GM12878 (cell line): ENCODE measurements around the gene DCTN2. TPM values are rescaled to one million over a fixed set of nuclear protein-coding genes. Genes with fewer than 3 reads are reported as not detected.

Experiments
- ATAC-seq: fragments of 200-7000 bp; cut with Tn5 transposase; 3 replicates; pipeline ENCODE4 v1.9.1; 2020; ENCODE audit warnings: mild to moderate bottlenecking, moderate library complexity
- BruUV-seq: library from RNA; stranded (reverse); fragments of 400-500 nt; replicated peaks from 2 replicates; lab custom pipeline; 2021; lab: Mats Ljungman, UMichigan
- CTCF ChIA-PET: fragments of 300-600 bp; sonication (Branson Sonifier 250); formaldehyde crosslinking; extraction: SDS; loops from one replicate; lab custom pipeline; 2021; ENCODE audit warnings: inconsistent platforms; lab: Yijun Ruan, JAX
- POLR2A ChIA-PET: fragments of 350-600 bp; formaldehyde crosslinking; extraction: SDS; loops from one replicate; lab custom pipeline; 2021; ENCODE audit warnings: inconsistent platforms; lab: Charles Lee
- RAD21 ChIA-PET: fragments of 300-600 bp; sonication (Branson Sonifier 250); formaldehyde crosslinking; loops from one replicate; lab custom pipeline; 2023; ENCODE audit warnings: antibody characterized with exemption; ENCODE audit not compliant: unreplicated experiment; lab: Charles Lee
- SMC1A ChIA-PET: fragments of 300-600 bp; sonication (Branson Sonifier 250); formaldehyde crosslinking; loops from one replicate; lab custom pipeline; 2023; ENCODE audit not compliant: unreplicated experiment, uncharacterized antibody; lab: Charles Lee
- DNase-seq: peaks from one replicate; pipeline ENCODE4 v3.0.0-alpha.2; 2011; ENCODE audit warnings: low read depth, low spot score
- FAIRE-seq: peaks from 3 replicates; lab custom pipeline; 2011; peaks lifted over from hg19 to GRCh38; lab: Jason Lieb, UNC
- H2AFZ ChIP-seq: 2 replicates; pipeline ENCODE4 v1.6.0; 2011; ENCODE audit warnings: low read depth, low read length, control low read depth; ENCODE audit not compliant: control insufficient read depth
- H3K27ac ChIP-seq: 2 replicates; pipeline ENCODE4 v1.5.1; 2011; ENCODE audit warnings: control low read depth; ENCODE audit not compliant: control insufficient read depth, insufficient read depth
- H3K27me3 ChIP-seq, 2 experiments: replicated peaks in 1 of 2; 2 replicates each; pipeline versions ENCODE4 v1.6.0 to v1.6.1; 2011; ENCODE audit warnings: low read length in 1 of 2; ENCODE audit not compliant: control insufficient read depth in 2 of 2, insufficient read depth in 2 of 2
- H3K36me3 ChIP-seq, 2 experiments: 2 replicates each; pipeline ENCODE4 v1.5.1; 2011; ENCODE audit warnings: low read length in 1 of 2; ENCODE audit not compliant: control insufficient read depth in 2 of 2, insufficient read depth in 2 of 2
- H3K4me1 ChIP-seq: 2 replicates; pipeline ENCODE4 v1.6.1; 2011; ENCODE audit warnings: mild to moderate bottlenecking, low read length, moderate library complexity, mixed read lengths; ENCODE audit not compliant: control insufficient read depth, insufficient read depth
- H3K4me2 ChIP-seq: 2 replicates; pipeline ENCODE4 v1.6.0; 2011; ENCODE audit warnings: control low read depth; ENCODE audit not compliant: control insufficient read depth, insufficient read depth
- H3K4me3 ChIP-seq: fragments of 200-600 bp; sonication (generic); 2 replicates; pipeline ENCODE4 v1.5.1; 2016
- H3K79me2 ChIP-seq: 2 replicates; pipeline ENCODE4 v1.6.0; 2011; ENCODE audit warnings: low read length; ENCODE audit not compliant: control insufficient read depth, insufficient read depth
- H3K9ac ChIP-seq: 2 replicates; pipeline ENCODE4 v1.8.0; 2011; ENCODE audit warnings: low read length, control low read depth, mixed read lengths; ENCODE audit not compliant: control insufficient read depth, insufficient read depth
- H3K9me3 ChIP-seq: replicated peaks from 3 replicates; pipeline ENCODE4 v1.5.1; 2011; ENCODE audit warnings: mild to moderate bottlenecking, low read length; ENCODE audit not compliant: control insufficient read depth, insufficient read depth
- H4K20me1 ChIP-seq: 2 replicates; pipeline ENCODE4 v1.6.0; 2011; ENCODE audit not compliant: control insufficient read depth, insufficient read depth
- CBX5 ChIP-seq: sonication (generic); IDR thresholded peaks from 2 replicates; pipeline ENCODE4 v1.6.1; 2016; ENCODE audit warnings: low read depth, moderate library complexity, mild to moderate bottlenecking, inconsistent platforms
- CREM ChIP-seq: IDR thresholded peaks from 2 replicates; pipeline ENCODE4 v1.6.1; 2014; ENCODE audit warnings: antibody characterized with exemption, low read depth
- EP300 ChIP-seq, 2 experiments: fragments of 150-350 bp in 1 of 2; IDR thresholded peaks; 2 replicates each; pipeline ENCODE4 v1.6.1; 2011 to 2012; ENCODE audit warnings: low read depth in 2 of 2, low read length in 2 of 2, borderline replicate concordance in 1 of 2, improper control_type of control experiment in 1 of 2, inconsistent platforms in 1 of 2; ENCODE audit not compliant: control insufficient read depth in 1 of 2
- FOXM1 ChIP-seq: IDR thresholded peaks from 2 replicates; pipeline ENCODE4 v1.6.1; 2012; ENCODE audit warnings: low read depth, mild to moderate bottlenecking, inconsistent platforms, low read length, moderate library complexity
- GATAD2B ChIP-seq: fragments of 450-650 bp; conservative IDR thresholded peaks from 2 replicates; pipeline ENCODE4 v1.6.1; 2017; ENCODE audit warnings: low read depth, mild to moderate bottlenecking, moderate library complexity
- HCFC1 ChIP-seq: fragments of 150-350 bp; IDR thresholded peaks from 2 replicates; pipeline ENCODE4 v1.6.1; 2014; ENCODE audit warnings: low read length
- KAT2A ChIP-seq: conservative IDR thresholded peaks from 2 replicates; pipeline ENCODE4 v1.6.1; 2011; ENCODE audit warnings: low read depth, low read length; ENCODE audit not compliant: control insufficient read depth
- NBN ChIP-seq: fragments of 450-650 bp; IDR thresholded peaks from 2 replicates; pipeline ENCODE4 v1.6.1; 2016
- NR2C1 ChIP-seq: fragments of 450-650 bp; IDR thresholded peaks from 2 replicates; pipeline ENCODE4 v1.6.1; 2017; ENCODE audit warnings: antibody characterized with exemption, mild to moderate bottlenecking, moderate library complexity
- POLR2A ChIP-seq: IDR thresholded peaks from 2 replicates; pipeline ENCODE4 v1.6.1; 2011; ENCODE audit warnings: low read depth, mild to moderate bottlenecking, low read length
- STAT1 ChIP-seq: fragments of 450-650 bp; conservative IDR thresholded peaks from 2 replicates; pipeline ENCODE4 v1.6.1; 2014; ENCODE audit warnings: antibody characterized with exemption, mild to moderate bottlenecking
- TAF1 ChIP-seq: IDR thresholded peaks from 2 replicates; pipeline ENCODE4 v1.6.1; 2011; ENCODE audit warnings: mild to moderate bottlenecking, low read depth, low read length, borderline replicate concordance
- YBX1 ChIP-seq: fragments of 450-650 bp; IDR thresholded peaks from 2 replicates; pipeline ENCODE4 v1.6.1; 2016; ENCODE audit warnings: antibody characterized with exemption
- ZZZ3 ChIP-seq: IDR thresholded peaks from 2 replicates; pipeline ENCODE4 v1.6.1; 2011; ENCODE audit warnings: low read depth; ENCODE audit not compliant: control insufficient read depth, insufficient read length
- WGBS: methylation state at CpG from one replicate; pipeline ENCODE4 v1.1.6; 2016; ENCODE audit warnings: low lambda C conversion rate; ENCODE audit not compliant: insufficient replicate concordance, insufficient coverage; ENCODE audit errors: missing lambda C conversion rate; 5-methylcytosine and 5-hydroxymethylcytosine counted together
- in situ Hi-C: fragments of 300-500 bp; cut with MboI; formaldehyde crosslinking; loops from 9 replicates; pipeline ENCODE4 v1.14.3; 2018; ENCODE audit warnings: mixed read lengths
- intact Hi-C: fragments of 100-400 bp; cut with micrococcal nuclease; formaldehyde crosslinking; loops from one replicate; pipeline ENCODE4 v1.14.2; 2022; ENCODE audit not compliant: unreplicated experiment
- polyA plus RNA-seq, 11 experiments: library from polyadenylated mRNA; depleted of rRNA in 4 of 11; unstranded in 6 of 11; stranded (reverse) in 5 of 11; fragments of >200 nt; fragmentation: Nextera tagmentation in 4 of 11; fragmentation: Illumina TruSeq in 1 of 11; extraction: Ambion mirVana in 4 of 11; extraction: Trizol in 1 of 11; gene quantifications; 1 replicate in 1 of 11; 2 replicates in 10 of 11; pipeline versions ENCODE4 v1.2.1 to v1.2.3, GENCODE V29; 2011 to 2016; ENCODE audit warnings: inconsistent platforms in 2 of 11, missing spikeins in 2 of 11, low read depth in 1 of 11
- total RNA-seq, 4 experiments: library from RNA; depleted of rRNA in 3 of 4; stranded (reverse); fragments of >200 nt in 3 of 4; fragmentation: Illumina TruSeq in 1 of 4; extraction: Trizol in 1 of 4; gene quantifications; 2 replicates each; pipeline versions ENCODE4 v1.2.1 to v1.2.3, GENCODE V29; 2013 to 2021
- TF ChIP-seq, protein P1 (sequence below): fragments of 450-650 bp; IDR thresholded peaks from 2 replicates; pipeline ENCODE4 v1.6.1; 2016; ENCODE audit warnings: mild to moderate bottlenecking
- TF ChIP-seq, protein P2 (sequence below): fragments of 450-650 bp; IDR thresholded peaks from 2 replicates; pipeline ENCODE4 v1.6.1; 2017; ENCODE audit warnings: mild to moderate bottlenecking, low read depth, inconsistent platforms; ENCODE audit not compliant: poor library complexity, severe bottlenecking
- TF ChIP-seq, protein P3 (sequence below), 3 experiments: IDR thresholded peaks in 2 of 3; conservative IDR thresholded peaks in 1 of 3; 2 replicates each; pipeline ENCODE4 v1.5.1; 2011; ENCODE audit warnings: low read depth in 3 of 3, low read length in 3 of 3, mild to moderate bottlenecking in 3 of 3, control low read depth in 2 of 3, moderate library complexity in 2 of 3, inconsistent platforms in 1 of 3, mixed read lengths in 1 of 3; ENCODE audit not compliant: control insufficient read depth in 2 of 3, insufficient read depth in 1 of 3; ENCODE audit errors: extremely low read depth in 1 of 3
- TF ChIP-seq, protein P4 (sequence below): IDR thresholded peaks from 2 replicates; pipeline ENCODE4 v1.6.1; 2011; ENCODE audit warnings: low read depth, mild to moderate bottlenecking, low read length, moderate library complexity, borderline replicate concordance; ENCODE audit errors: extremely low read depth
- TF ChIP-seq, protein P5 (sequence below): fragments of 450-650 bp; IDR thresholded peaks from 2 replicates; pipeline ENCODE4 v1.6.1; 2017; ENCODE audit warnings: low read depth, mild to moderate bottlenecking, moderate library complexity

DCTN2 gene
- total and polyA plus RNA-seq, 10 of the 15 experiments (the other 5 are each of a cell fraction or from before 2014, with no cell fraction given): 32.3 to 171 (median 100) TPM

DNA sequence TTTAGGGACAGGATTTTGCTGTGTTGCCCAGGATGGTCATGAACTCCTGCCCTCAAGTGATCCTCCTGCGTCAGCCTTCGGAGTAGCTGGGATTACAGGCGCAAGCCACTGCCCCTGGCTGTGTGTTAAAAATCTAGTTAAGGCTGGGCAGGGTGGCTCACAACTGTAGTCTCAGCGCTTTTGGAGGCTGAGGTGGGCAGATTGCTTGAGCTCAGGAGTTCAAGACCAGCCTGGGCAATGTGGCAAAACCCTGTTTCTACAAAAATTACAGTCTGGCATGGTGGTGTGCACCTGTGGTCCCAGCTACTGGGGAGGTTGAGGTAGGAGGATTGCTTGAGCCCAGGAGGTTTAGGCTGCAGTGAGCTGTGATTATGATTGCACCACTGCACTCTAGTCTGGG is 35.8 kb downstream of the DCTN2 start:
- H3K4me2 ChIP-seq: no peak overlapping the region
- intact Hi-C loops: no loop called here
- no peak for FAIRE-seq
- ChIA-PET POLR2A (no interaction called here), CTCF (interaction anchor here (0.6 to 0.9 kb wide), 2 partner anchors 48 to 59 kb away, joined by 3 read pairs; no protein-coding TSS in a partner anchor), RAD21 (no interaction called here), SMC1A (no interaction called here)
- no peaks in the 10 kb centered on the region for H3K79me2 ChIP-seq
- TF ChIP-seq POLR2A (no peak), EP300 (IDR thresholded peaks at IDR 0.05; ENCODE audit: borderline replicate concordance in 1 of 2, control insufficient read depth in 1 of 2, low read depth in 2 of 2, low read length in 2 of 2) (no peak), NBN (no peak), KAT2A (no peak), ZZZ3 (no peak), NR2C1 (no peak), CBX5 (no peak), FOXM1 (no peak), GATAD2B (no peak), CREM (no peak), YBX1 (no peak), STAT1 (no peak), TAF1 (no peak), HCFC1 (no peak)
- TF ChIP-seq, protein P1, sequence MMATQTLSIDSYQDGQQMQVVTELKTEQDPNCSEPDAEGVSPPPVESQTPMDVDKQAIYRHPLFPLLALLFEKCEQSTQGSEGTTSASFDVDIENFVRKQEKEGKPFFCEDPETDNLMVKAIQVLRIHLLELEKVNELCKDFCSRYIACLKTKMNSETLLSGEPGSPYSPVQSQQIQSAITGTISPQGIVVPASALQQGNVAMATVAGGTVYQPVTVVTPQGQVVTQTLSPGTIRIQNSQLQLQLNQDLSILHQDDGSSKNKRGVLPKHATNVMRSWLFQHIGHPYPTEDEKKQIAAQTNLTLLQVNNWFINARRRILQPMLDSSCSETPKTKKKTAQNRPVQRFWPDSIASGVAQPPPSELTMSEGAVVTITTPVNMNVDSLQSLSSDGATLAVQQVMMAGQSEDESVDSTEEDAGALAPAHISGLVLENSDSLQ: no peak
- TF ChIP-seq, protein P2, sequence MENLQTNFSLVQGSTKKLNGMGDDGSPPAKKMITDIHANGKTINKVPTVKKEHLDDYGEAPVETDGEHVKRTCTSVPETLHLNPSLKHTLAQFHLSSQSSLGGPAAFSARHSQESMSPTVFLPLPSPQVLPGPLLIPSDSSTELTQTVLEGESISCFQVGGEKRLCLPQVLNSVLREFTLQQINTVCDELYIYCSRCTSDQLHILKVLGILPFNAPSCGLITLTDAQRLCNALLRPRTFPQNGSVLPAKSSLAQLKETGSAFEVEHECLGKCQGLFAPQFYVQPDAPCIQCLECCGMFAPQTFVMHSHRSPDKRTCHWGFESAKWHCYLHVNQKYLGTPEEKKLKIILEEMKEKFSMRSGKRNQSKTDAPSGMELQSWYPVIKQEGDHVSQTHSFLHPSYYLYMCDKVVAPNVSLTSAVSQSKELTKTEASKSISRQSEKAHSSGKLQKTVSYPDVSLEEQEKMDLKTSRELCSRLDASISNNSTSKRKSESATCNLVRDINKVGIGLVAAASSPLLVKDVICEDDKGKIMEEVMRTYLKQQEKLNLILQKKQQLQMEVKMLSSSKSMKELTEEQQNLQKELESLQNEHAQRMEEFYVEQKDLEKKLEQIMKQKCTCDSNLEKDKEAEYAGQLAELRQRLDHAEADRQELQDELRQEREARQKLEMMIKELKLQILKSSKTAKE: no peak
- TF ChIP-seq, protein P3, sequence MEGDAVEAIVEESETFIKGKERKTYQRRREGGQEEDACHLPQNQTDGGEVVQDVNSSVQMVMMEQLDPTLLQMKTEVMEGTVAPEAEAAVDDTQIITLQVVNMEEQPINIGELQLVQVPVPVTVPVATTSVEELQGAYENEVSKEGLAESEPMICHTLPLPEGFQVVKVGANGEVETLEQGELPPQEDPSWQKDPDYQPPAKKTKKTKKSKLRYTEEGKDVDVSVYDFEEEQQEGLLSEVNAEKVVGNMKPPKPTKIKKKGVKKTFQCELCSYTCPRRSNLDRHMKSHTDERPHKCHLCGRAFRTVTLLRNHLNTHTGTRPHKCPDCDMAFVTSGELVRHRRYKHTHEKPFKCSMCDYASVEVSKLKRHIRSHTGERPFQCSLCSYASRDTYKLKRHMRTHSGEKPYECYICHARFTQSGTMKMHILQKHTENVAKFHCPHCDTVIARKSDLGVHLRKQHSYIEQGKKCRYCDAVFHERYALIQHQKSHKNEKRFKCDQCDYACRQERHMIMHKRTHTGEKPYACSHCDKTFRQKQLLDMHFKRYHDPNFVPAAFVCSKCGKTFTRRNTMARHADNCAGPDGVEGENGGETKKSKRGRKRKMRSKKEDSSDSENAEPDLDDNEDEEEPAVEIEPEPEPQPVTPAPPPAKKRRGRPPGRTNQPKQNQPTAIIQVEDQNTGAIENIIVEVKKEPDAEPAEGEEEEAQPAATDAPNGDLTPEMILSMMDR (IDR thresholded peaks at IDR 0.05 in 2 of 3, conservative IDR thresholded peaks at IDR 0.05 in 1 of 3; ENCODE audit: control insufficient read depth in 2 of 3, extremely low read depth in 1 of 3, insufficient read depth in 1 of 3, low read depth in 3 of 3, low read length in 3 of 3): no peak
- TF ChIP-seq, protein P4, sequence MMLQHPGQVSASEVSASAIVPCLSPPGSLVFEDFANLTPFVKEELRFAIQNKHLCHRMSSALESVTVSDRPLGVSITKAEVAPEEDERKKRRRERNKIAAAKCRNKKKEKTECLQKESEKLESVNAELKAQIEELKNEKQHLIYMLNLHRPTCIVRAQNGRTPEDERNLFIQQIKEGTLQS: no peak
- TF ChIP-seq, protein P5, sequence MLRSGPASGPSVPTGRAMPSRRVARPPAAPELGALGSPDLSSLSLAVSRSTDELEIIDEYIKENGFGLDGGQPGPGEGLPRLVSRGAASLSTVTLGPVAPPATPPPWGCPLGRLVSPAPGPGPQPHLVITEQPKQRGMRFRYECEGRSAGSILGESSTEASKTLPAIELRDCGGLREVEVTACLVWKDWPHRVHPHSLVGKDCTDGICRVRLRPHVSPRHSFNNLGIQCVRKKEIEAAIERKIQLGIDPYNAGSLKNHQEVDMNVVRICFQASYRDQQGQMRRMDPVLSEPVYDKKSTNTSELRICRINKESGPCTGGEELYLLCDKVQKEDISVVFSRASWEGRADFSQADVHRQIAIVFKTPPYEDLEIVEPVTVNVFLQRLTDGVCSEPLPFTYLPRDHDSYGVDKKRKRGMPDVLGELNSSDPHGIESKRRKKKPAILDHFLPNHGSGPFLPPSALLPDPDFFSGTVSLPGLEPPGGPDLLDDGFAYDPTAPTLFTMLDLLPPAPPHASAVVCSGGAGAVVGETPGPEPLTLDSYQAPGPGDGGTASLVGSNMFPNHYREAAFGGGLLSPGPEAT: no peak
- no TSS peak for BruUV-seq
- peaks cover 23 to 37% of the 10 kb centered on the region in 2 experiments for H3K36me3 ChIP-seq
- no peaks in the 10 kb centered on the region for H3K27me3 ChIP-seq
- DNase-seq: no peak
- no peak overlapping the region for H3K9ac ChIP-seq
- H3K4me1 ChIP-seq: no peaks in the 10 kb centered on the region
- in situ Hi-C loops: no loop called here
- no peak overlapping the region for H2AFZ ChIP-seq
- 97% methylated on average over 4 of the region's 4 CpGs for whole genome bisulfite sequencing
- no peaks in the 10 kb centered on the region for H3K9me3 ChIP-seq
- H4K20me1 ChIP-seq: no peaks in the 10 kb centered on the region
- H3K4me3 ChIP-seq: no peak overlapping the region
- no peak for ATAC-seq
- no peak overlapping the region for H3K27ac ChIP-seq
